GM12892 (cell line): ENCODE measurements around the gene OSTF1. TPM values are rescaled to one million over a fixed set of nuclear protein-coding genes. Genes with fewer than 3 reads are reported as not detected.

Source experiments
- DNase-seq: peaks from one replicate; pipeline ENCODE4 v3.0.0; 2011; ENCODE audit not compliant: insufficient read length
- FAIRE-seq: peaks from 2 replicates; lab custom pipeline; 2011; peaks lifted over from hg19 to GRCh38; lab: Jason Lieb, UNC
- POLR2A ChIP-seq: IDR thresholded peaks from 2 replicates; pipeline ENCODE4 v1.6.1; 2011; ENCODE audit warnings: low read depth, low read length, control low read depth
- POLR2AphosphoS5 ChIP-seq: IDR thresholded peaks from 2 replicates; pipeline ENCODE4 v1.6.1; 2011; ENCODE audit warnings: low read depth, low read length, control low read depth
- TAF1 ChIP-seq: IDR thresholded peaks from 2 replicates; pipeline ENCODE4 v1.6.1; 2011; ENCODE audit warnings: low read depth, mild to moderate bottlenecking, control low read depth, low read length, borderline replicate concordance
- polyA plus RNA-seq: library from polyadenylated mRNA; unstranded; fragments of >200 nt; gene quantifications from one replicate; pipeline ENCODE4 v1.2.1, GENCODE V29; 2012; ENCODE audit warnings: missing spikeins, inconsistent platforms; ENCODE audit not compliant: missing spikeins

OSTF1 gene, protein sequence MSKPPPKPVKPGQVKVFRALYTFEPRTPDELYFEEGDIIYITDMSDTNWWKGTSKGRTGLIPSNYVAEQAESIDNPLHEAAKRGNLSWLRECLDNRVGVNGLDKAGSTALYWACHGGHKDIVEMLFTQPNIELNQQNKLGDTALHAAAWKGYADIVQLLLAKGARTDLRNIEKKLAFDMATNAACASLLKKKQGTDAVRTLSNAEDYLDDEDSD
- 59.5 TPM for polyA plus RNA-seq

DNA sequence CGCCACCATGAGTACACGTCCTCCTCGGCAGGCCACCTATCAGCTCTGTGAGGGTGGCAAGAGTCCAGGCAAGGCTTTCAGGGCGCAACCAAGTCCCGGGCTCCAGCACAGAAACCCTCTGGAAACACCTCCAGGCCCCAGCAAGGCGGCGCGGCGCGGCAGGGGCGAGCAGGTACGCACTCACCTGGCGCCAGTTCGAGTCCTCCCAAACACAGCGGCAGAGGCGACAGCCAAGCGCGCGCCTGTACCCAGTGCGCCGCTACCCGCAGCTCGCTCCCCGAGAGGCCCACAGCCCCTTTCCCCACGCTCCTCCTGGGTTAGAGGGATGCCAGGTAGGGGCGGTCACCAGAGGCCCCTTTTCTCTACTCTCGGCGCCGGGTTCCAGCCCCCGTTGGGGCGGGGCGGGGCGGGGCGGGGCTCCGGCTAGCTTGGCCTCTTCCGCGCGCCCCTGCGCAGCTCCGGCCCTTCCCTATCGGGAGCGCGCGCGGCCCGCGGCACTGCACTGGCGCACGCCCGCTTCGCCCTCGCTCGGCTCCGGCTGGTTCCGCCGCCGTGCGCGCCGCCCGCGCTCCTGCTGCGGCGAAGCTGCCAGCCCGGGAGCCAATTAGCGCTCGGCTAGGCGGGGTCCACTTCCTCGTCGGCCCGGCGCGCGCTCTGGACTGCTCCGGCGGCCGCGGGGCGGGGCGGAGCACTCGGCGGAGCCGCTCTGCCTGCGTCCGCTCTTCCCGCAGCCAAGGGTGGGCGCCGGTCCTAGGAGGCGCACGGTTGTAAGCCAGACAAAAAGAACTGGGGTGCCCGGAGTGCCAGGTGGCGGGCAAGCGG, at the start of gene OSTF1, which contains the start of gene NMRK1:
Gene OSTF1, plus strand, starts transcription at position 691 of the 822 bp plus-strand sequence. CDS start 179 bp downstream, outside the sequence.
Gene NMRK1, minus strand, starts transcription at position 332 of the 822 bp plus-strand sequence. CDS start 5,040 bp downstream, outside the sequence.
- TF ChIP-seq TAF1 (peak; percentile 58), POLR2A (peak; percentile 81), POLR2AphosphoS5 (no peak)
- FAIRE-seq (peak; percentile 96), DNase-seq (peak; percentile 83)

DNA sequence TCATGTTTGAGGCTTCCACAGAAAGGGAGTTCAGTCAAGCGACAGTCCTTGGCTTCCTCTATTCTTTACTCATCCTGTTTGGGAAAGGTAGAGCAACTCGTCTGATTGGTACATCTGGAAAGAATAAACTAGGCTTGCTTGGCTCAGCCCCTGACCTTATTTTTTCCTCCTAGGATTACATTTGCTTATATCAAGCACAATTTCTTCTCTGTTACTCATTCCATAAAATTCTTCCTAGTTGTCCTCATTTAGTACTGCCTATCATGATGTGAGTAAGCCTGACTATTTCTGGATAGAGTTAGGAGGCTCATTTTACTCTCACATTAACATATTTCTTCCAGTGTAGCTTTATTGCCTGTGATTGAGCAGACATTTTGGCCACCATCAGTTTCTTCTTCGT, 49.3 kb upstream of the OSTF1 start:
- FAIRE-seq (no peak), DNase-seq (no peak)
- TF ChIP-seq TAF1 (no peak), POLR2A (no peak)

DNA sequence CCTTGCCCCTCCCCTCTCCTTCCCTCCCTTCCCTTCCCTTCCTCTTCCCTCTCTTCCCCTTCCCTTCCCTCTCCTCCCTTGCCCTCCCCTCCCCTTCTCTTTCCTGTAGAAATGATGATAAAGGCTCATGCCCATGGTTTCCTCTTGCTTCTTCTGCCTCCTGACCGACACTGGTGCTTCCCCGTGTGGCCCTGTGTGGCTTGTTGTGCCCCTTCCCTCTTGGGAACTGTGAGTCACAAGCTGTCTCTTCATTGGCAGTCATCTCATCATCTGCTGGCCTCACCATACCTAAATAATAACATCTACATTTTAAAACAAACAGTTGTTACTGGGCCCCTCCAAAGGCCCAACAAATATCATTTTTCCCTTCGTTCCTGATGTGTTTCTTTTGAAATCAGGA, 48.5 kb upstream of the OSTF1 start:
- TF ChIP-seq POLR2AphosphoS5: no peak
- TF ChIP-seq TAF1: no peak
- no peak for TF ChIP-seq POLR2A
- FAIRE-seq (no peak), DNase-seq (no peak)

DNA sequence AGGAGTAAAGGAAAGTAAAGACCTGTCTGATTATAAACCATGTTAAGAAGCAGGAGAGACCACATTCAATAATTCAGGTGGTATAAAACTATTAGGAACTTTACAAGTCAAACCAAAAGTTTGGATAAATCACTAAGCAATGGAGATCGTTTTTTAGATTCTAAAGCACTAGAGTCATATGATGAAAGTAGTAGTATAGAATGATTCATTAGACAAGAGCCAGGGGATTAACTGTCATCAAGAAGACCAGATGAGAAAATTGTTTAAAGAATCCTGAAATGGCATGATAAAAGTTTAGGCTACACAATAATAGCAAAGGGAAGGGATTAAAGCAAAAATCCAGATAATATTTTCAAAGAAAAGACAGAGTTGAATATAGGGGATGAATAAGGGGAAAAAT, 47.3 kb upstream of the OSTF1 start:
- FAIRE-seq: no peak
- TF ChIP-seq POLR2AphosphoS5 (no peak), POLR2A (no peak), TAF1 (no peak)
- no peak for DNase-seq

DNA sequence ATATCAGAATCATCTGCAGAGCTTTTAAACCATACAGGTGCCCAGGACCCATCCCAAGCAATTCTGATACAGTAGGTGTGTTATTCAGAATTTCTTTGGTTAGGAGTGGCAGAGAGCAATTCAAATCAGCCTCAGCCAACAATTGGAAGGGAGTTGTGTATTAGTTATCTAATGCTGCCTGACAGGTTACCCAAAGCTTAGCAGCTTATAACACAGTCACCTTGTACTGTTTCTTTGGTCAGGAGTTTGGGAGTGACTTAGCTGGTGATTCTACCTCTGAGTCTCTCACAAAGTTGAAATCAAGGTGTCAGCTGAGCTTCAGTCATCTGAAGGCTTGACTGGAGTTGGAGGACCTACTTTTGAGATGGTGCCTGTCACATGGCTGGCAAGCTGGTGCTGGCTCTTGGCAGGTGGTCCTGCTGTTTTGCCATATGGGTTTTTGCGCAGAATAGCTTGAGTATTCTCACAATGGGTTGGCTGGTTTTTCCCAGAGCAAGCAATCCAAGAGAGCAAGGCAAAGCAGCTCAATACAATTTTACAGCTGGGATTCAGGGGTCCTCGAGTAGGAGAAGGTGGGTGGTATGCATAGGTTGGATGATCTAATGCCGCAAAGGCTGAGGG, 41.5 kb upstream of the OSTF1 start:
- FAIRE-seq (no peak), DNase-seq (no peak)
- no peak for TF ChIP-seq POLR2A
- TF ChIP-seq TAF1: no peak
- no peak for TF ChIP-seq POLR2AphosphoS5

DNA sequence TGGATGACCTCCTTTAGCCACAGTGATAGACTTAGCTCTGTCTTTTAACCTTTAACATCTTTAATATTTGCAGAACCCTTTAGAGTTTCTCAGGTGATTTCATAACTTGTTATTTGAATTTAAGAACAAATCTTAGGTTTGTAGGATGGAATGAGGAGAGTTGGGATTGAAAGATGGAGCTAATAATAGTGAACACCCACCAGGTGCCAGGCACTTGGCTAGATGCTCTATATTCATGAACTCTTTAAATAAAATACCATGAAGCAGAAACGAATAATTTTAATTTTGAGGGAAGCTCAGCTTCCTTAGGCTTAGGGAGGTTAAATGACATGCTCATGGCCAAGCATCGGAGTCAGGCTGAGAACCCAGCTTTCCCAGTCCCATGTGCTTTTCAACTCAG, 40.8 kb upstream of the OSTF1 start:
- TF ChIP-seq POLR2A (no peak), POLR2AphosphoS5 (no peak), TAF1 (no peak)
- DNase-seq (no peak), FAIRE-seq (no peak)

DNA sequence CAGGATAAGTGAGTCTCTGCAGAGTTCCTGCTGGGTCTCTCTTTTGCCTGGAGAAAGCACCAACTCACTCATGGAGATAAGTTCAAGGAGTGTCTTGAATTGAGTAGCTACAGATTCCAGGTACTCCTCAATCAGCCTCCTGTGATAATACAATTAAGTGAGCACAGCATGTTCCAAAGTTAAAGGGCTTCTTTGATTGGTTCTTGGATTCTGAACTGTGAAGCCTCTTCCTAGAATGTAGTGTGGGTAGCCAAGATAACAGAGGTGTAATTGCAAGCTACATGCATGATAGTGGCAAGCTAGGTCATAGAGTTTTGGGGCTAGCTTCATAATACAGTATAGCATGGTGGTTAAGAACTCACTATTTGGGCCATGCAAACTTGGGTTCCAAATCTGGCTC, 37.0 kb upstream of the OSTF1 start:
- FAIRE-seq (no peak), DNase-seq (no peak)

DNA sequence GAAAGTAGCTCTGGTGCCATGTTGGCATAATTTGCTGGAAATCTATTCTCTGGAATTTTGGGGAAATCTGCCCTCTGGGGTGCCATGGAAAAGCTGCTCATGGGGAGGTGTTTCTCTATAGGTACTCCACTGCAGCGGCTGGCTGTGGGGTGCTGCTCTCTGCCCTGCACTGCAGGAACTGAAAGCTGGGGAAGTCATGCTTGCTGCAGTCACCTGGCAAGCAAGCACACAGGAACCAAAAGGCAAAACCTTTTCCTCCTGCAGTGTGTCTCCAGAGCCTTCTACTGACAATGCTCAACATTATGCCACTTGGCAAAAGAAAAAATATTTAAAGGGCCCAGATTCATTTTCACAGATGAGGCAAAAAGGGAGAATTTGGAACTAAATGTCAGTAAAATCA, 34.4 kb upstream of the OSTF1 start:
- DNase-seq (peak; percentile 29), FAIRE-seq (no peak)
- TF ChIP-seq TAF1: no peak
- no peak for TF ChIP-seq POLR2A
- TF ChIP-seq POLR2AphosphoS5: no peak

More for the DNA sequence above, 37.0 kb upstream of the OSTF1 start:
- no peak for TF ChIP-seq POLR2AphosphoS5
- TF ChIP-seq POLR2A: no peak
- no peak for TF ChIP-seq TAF1

DNA sequence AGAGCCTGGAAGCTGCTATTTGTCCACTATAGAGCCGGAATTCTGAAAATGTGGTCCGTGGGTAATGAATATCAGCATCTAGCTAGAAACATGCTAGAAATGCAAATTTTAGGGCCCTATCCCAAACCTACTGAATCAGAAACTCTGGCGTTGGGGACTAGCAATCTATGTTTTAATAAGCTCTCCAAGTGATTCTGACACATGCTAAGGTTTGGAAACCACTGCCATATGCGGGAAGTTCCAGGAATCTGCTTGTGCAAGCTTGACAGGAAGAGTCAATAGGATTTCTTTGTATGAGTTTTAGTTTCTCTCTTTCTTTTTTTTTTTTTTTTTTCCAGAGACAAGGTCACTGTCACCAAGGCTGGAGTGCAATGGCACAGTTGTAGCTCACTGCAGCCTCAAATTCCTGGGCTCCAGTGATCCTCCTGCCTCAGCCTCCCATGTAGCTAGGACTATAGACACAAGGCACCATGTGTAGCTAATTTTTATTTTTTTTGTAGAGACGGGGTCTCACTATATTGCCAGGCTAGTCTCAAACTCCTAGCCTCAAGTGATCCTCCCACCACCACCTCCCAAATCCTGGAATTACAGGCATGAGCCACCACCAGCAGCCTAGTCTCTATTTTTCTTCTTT, 33.8 kb upstream of the OSTF1 start:
- FAIRE-seq: no peak
- DNase-seq: no peak
- TF ChIP-seq POLR2A (no peak), POLR2AphosphoS5 (no peak), TAF1 (no peak)

DNA sequence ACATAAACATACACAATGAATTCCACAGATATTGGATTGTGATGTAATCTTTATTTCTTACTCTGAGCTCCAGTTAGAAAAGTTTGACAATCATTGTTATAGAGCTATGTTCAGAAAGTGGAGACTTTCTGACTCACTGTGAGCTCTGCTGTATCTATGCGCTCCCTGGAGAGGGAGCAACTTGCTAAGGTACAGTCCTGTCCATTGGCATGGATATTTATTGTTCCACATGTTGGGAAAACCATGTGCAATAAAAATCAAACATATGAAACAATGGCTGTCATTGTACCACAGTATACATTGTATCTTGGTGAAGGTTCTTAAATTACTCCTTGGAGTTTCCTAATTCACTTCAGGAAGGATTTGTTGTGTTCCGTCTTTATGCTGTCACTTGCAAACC, 27.1 kb upstream of the OSTF1 start:
- no peak for DNase-seq
- FAIRE-seq: no peak
- TF ChIP-seq POLR2A (no peak), POLR2AphosphoS5 (no peak), TAF1 (no peak)

DNA sequence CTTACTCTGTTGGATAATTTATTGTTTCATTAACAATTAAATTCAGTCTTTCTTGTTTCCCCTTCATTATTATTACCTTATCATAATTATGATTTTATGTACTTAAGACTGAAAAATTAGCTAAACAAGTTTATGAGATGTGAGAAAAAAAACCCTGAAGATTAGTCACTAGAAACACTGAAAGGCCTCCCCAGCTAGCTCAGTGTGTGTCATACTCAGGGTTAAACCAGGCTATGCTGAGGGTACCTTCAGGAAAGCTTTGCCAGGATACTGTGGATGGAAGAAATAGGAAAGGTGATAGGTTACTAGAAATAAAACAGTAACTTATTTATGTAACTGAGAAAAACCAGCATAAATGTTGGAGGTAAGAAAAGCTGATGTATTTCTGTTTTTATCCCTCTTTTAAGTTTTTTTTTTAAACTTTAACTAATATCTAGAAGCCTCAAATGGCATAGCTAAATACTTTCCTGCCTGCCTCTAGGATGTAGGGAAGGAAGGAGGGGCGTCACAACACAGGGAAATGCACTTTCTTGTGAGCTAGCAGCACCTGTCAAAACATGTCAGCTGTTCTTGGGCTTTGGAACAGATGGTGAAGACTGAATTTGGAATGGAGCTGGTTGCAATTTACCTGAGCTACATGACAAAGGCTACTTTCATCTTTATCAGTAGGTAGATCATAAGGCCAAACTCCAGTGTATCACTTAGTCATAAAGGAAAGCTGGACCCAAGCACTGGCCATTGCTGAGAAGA, 24.6 kb upstream of the OSTF1 start:
- DNase-seq: no peak
- TF ChIP-seq POLR2A (no peak), POLR2AphosphoS5 (no peak), TAF1 (no peak)
- no peak for FAIRE-seq
